MCF 10A (cell line): ENCODE measurements around the gene SAMD11. TPM values are rescaled to one million over a fixed set of nuclear protein-coding genes. Genes with fewer than 3 reads are reported as not detected.
A peak's percentile ranks its signal among the peaks of the same experiment; 100 is the strongest.
"Not testable (repeated sequence)": the region's sequence is repeated elsewhere in the genome, so short reads cannot be mapped to it uniquely, and the experiment has no call there.

Experiments used
- BruUV-seq: library from RNA; stranded (reverse); fragments of 400-500 nt; replicated peaks from 2 replicates; lab custom pipeline; 2021; lab: Mats Ljungman, UMichigan
- CTCF ChIA-PET: fragments of 300-600 bp; sonication (Branson Sonifier 250); formaldehyde crosslinking; extraction: SDS; loops from one replicate; lab custom pipeline; 2021; ENCODE audit warnings: antibody characterized with exemption, inconsistent platforms; lab: Yijun Ruan, JAX
- POLR2A ChIA-PET: fragments of 300-600, 350-650 bp; sonication (Branson Sonifier 250); formaldehyde crosslinking; extraction: SDS; loops from one replicate; lab custom pipeline; 2020; ENCODE audit warnings: antibody characterized with exemption, inconsistent platforms; lab: Yijun Ruan, JAX
- DNase-seq: peaks from one replicate; pipeline ENCODE4 v3.0.0-alpha.2; 2018; ENCODE audit not compliant: unreplicated experiment
- H3K27ac Mint-ChIP-seq: one replicate; pipeline ENCODE4 v1.8.0; 2022; ENCODE audit warnings: mild to moderate bottlenecking, low read depth, mixed read lengths; ENCODE audit not compliant: unreplicated experiment
- H3K27me3 Mint-ChIP-seq: one replicate; pipeline ENCODE4 v1.8.0; 2022; ENCODE audit warnings: mixed read lengths; ENCODE audit not compliant: insufficient read depth, unreplicated experiment
- H3K36me3 Mint-ChIP-seq: one replicate; pipeline ENCODE4 v1.8.0; 2022; ENCODE audit warnings: mild to moderate bottlenecking, moderate library complexity, mixed read lengths; ENCODE audit not compliant: insufficient read depth, unreplicated experiment
- H3K4me1 Mint-ChIP-seq: one replicate; pipeline ENCODE4 v1.8.0; 2022; ENCODE audit warnings: mixed read lengths; ENCODE audit not compliant: insufficient read depth, unreplicated experiment
- H3K4me3 Mint-ChIP-seq: one replicate; pipeline ENCODE4 v1.8.0; 2022; ENCODE audit warnings: mild to moderate bottlenecking, moderate library complexity, mixed read lengths; ENCODE audit not compliant: unreplicated experiment
- H3K9me3 Mint-ChIP-seq: one replicate; pipeline ENCODE4 v1.8.0; 2022; ENCODE audit warnings: mixed read lengths; ENCODE audit not compliant: unreplicated experiment
- CTCF ChIP-seq: fragments of 200-600 bp; IDR thresholded peaks from one replicate; pipeline ENCODE4 v1.8.0; 2022; ENCODE audit warnings: antibody characterized with exemption, mild to moderate bottlenecking; ENCODE audit not compliant: unreplicated experiment
- intact Hi-C: fragments of 100-400 bp; cut with micrococcal nuclease; formaldehyde crosslinking; loops from 2 replicates; pipeline ENCODE4 v1.14.1; 2022
- total RNA-seq: library from RNA; stranded (reverse); gene quantifications from 2 replicates; pipeline ENCODE4 v1.2.3, GENCODE V29; 2022

Gene SAMD11
- total RNA-seq, 1 experiment from 2014 or later = not detected

DNA sequence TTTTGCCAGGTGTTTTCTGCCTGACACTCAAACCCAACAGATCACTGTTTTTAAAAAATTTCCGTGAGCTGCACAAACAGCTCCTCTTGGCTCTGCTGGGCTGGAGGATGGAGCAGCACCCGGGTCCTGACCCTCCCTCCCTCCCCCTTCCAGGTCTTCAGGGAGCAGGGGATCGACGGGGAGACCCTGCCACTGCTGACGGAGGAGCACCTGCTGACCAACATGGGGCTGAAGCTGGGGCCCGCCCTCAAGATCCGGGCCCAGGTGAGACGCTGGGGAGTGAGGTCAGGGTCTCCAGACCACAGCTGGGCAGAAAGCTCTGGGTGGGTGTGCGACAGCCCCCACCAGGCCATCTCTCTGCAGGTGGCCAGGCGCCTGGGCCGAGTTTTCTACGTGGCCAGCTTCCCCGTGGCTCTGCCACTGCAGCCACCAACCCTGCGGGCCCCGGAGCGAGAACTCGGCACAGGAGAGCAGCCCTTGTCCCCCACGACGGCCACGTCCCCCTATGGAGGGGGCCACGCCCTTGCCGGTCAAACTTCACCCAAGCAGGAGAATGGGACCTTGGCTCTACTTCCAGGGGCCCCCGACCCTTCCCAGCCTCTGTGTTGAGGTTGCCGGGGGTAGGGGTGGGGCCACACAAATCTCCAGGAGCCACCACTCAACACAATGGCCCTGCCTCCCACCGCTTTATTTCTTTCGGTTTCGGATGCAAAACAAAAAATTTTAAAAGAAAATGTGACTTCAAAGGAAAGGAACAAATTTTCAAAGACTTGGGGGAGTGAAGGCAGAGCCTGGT is 20.0 kb downstream of the SAMD11 start:
- intact Hi-C loops = loop anchor here (5.0 kb wide), 1 partner anchor 41 kb away; no protein-coding TSS in a partner anchor
- no peak for DNase-seq
- no TSS peak for BruUV-seq
- Mint-ChIP-seq H3K27ac (no peak overlapping the region), H3K27me3 (no peaks in the 10 kb centered on the region), H3K36me3 (peaks cover 17% of the 10 kb centered on the region), H3K4me3 (no peak overlapping the region), H3K9me3 (no peaks in the 10 kb centered on the region), H3K4me1 (no peaks in the 10 kb centered on the region)
- ChIA-PET POLR2A (interaction anchor here (0.6 to 1.3 kb wide), 3 partner anchors 13 to 28 kb away, joined by 3 read pairs; partner anchors contain the start of gene PLEKHN1), CTCF (interaction anchor here (0.7 to 1.1 kb wide), 2 partner anchors 15 to 41 kb away, joined by 3 to 5 read pairs; no protein-coding TSS in a partner anchor)
- TF ChIP-seq CTCF = no peak

DNA sequence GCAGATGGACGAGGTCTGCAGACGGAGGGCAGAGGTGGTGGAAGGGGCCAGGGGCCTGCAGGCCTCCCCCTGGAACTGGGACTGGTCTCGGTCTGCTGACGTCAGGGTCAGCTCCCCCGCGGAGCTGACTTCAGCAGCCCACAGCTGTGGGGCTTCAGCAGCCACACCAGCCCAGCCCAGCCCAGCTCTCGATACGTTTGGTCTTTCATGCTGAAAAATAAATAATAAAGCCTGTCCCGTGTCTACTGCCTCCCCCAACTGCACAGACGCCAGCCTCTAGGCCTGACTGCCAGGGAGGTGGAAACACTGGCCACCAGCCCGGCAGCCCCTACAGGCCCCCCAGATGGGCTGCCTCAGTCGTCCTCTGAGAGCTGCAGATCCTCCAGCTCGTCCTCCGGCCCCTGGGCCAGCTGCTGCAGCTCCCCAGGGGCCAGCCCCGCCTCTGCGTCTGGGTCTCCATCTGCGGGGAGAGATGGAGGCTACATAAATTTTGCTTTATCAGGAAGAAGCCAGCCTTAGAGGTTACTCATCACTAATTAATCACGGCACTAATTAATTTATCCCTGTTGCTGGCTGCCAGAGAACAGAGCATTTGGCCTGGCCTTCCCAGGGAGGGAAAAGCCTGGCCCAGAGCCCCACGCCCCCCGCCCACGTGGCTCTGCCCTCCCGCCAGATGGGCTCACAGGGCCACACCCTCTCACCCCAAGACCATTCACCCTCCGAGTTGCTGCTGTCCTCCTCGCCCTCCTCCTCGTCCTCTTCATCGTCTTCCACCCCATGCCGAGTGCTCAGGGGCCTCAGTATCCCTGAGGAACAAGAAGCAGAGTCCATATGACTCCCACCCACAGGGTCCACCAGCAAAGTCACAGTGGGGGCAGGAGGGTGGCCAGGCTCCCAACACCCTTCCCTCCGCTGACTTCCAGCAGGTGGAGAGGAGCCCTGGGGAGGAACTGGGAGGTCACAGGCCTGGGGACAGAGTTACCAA is 20.9 kb downstream of the SAMD11 start:
- BruUV-seq = TSS peak; percentile 85
- POLR2A ChIA-PET = interaction anchor here (0.6 to 1.3 kb wide), 3 partner anchors 14 to 27 kb away, joined by 3 read pairs; partner anchors contain the start of genes NOC2L and PLEKHN1
- intact Hi-C loops = loop anchor here (5.0 kb wide), 1 partner anchor 42 kb away; no protein-coding TSS in a partner anchor
- Mint-ChIP-seq H3K36me3 (peaks cover 21% of the 10 kb centered on the region), H3K9me3 (no peaks in the 10 kb centered on the region), H3K27me3 (no peaks in the 10 kb centered on the region), H3K27ac (no peak overlapping the region), H3K4me3 (no peak overlapping the region), H3K4me1 (no peaks in the 10 kb centered on the region)
- DNase-seq = no peak
- CTCF ChIA-PET = interaction anchor here (1.1 kb wide), 1 partner anchor 40 kb away, joined by 3 read pairs; no protein-coding TSS in a partner anchor
- TF ChIP-seq CTCF = no peak

DNA sequence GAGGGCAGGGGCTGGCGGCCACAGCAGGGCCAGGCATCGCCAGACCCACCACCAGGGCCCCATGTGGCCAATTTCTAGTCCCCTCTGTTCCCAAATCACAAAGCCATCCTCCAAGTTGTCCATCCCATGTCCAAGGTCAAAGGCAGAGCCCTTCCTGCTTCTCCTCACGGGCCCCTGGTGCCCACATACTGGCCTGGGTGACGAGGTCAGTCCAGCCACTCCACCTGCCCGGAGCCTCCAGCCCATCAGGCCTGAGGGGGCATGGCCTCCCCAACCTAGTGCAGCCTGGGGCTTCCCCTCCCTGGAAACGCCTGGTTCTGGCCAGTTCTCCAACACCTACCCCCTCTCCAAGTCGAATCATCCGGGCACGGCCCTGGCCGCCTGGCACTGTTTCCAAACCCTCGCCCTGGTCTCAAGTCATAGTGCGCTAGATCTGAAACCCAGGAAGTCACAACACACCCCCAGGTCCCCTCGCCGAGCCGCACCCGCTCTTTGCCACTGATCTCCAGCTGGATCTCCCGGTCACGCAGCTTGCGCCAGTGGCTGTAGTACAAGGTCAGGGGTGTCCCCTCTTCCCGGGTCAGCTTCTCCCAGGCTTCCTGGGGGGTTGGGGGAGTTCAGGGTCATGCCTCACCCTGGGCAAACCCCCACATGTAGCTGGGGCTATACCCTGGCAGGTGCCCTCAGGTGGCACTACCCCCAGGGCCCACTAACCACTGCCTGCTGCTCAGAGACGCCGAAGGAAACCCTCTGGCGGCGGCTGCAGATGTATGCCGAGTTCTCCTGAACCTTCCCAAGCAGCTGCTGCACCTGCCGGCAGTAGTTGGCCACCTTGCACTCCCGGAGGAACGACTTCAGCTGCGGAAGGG is 22.2 kb downstream of the SAMD11 start:
- H3K4me3 Mint-ChIP-seq = no peak overlapping the region
- ChIA-PET CTCF (no interaction called here), POLR2A (interaction anchor here (0.6 kb wide), 1 partner anchor 13 kb away, joined by 3 read pairs; no protein-coding TSS in a partner anchor)
- H3K4me1 Mint-ChIP-seq = no peaks in the 10 kb centered on the region
- H3K27ac Mint-ChIP-seq = no peak overlapping the region
- H3K9me3 Mint-ChIP-seq = no peaks in the 10 kb centered on the region
- peaks cover 32% of the 10 kb centered on the region for H3K36me3 Mint-ChIP-seq
- no TSS peak for BruUV-seq
- H3K27me3 Mint-ChIP-seq = no peaks in the 10 kb centered on the region
- intact Hi-C loops = no loop called here
- no peak for TF ChIP-seq CTCF
- no peak for DNase-seq

- BruUV-seq, DNase-seq, H3K4me1 Mint-ChIP-seq, CTCF ChIA-PET, H3K27ac Mint-ChIP-seq, H3K4me3 Mint-ChIP-seq, H3K9me3 Mint-ChIP-seq, H3K27me3 Mint-ChIP-seq, intact Hi-C loops: not testable (repeated sequence)
- H3K36me3 Mint-ChIP-seq = peaks cover 39% of the 10 kb centered on the region
- POLR2A ChIA-PET = interaction anchor here (0.6 kb wide), 1 partner anchor 12 kb away, joined by 3 read pairs; no protein-coding TSS in a partner anchor
Measured at GRCh38 chr1:946811-947210, 23.1 kb downstream of the SAMD11 start.
